Right lobe of liver (tissue), 6 donors: ENCODE measurements around the gene CUX1. TPM values are rescaled to one million over a fixed set of nuclear protein-coding genes. Genes with fewer than 3 reads are reported as not detected.

Experiments
- ATAC-seq, 4 donors: fragments of 200-7000 bp; cut with Tn5 transposase; one replicate each; pipeline ENCODE4 v1.9.1; 2020; ENCODE audit warnings: mild to moderate bottlenecking in 4 of 4, moderate library complexity in 4 of 4
- DNase-seq, 3 donors: peaks; one replicate each; pipeline ENCODE4 v3.0.0-alpha.2; 2020
- H3K27ac ChIP-seq, 3 donors: fragments of 200-600 bp; one replicate each; pipeline ENCODE4 v1.8.0; 2022
- H3K27me3 ChIP-seq, 2 donors: fragments of 200-600 bp; one replicate each; pipeline ENCODE4 v1.8.0; 2022
- H3K36me3 ChIP-seq, 4 donors: fragments of 200-600 bp; sonication (generic) in 1 of 4; one replicate each; pipeline versions ENCODE4 v1.5.1 to v1.8.0; 2017 to 2022; ENCODE audit warnings: control low read depth in 1 of 4
- H3K4me1 ChIP-seq, 4 donors: fragments of 200-600 bp; sonication (generic) in 1 of 4; one replicate each; pipeline versions ENCODE4 v1.5.1 to v1.8.0; 2017 to 2022; ENCODE audit warnings: control low read depth in 1 of 4
- H3K4me3 ChIP-seq, 3 donors: fragments of 200-600 bp; one replicate each; pipeline ENCODE4 v1.8.0; 2022
- H3K9me3 ChIP-seq, 4 donors: fragments of 200-600 bp; sonication (generic) in 1 of 4; one replicate each; pipeline versions ENCODE4 v1.5.1 to v1.8.0; 2017 to 2022; ENCODE audit warnings: control low read depth in 1 of 4
- CTCF ChIP-seq, 4 donors: fragments of 200-600 bp in 3 of 4; fragments of 450-650 bp in 1 of 4; IDR thresholded peaks; one replicate each; pipeline versions ENCODE4 v1.5.1 to v1.8.0; 2016 to 2022; ENCODE audit warnings: antibody characterized with exemption in 4 of 4, mild to moderate bottlenecking in 2 of 4
- POLR2A ChIP-seq: fragments of 450-650 bp; IDR thresholded peaks from one replicate; pipeline ENCODE4 v1.6.1; 2017; ENCODE audit warnings: antibody characterized with exemption, mild to moderate bottlenecking
- WGBS: methylation state at CpG from one replicate; pipeline ENCODE4 v1.1.6; 2018; ENCODE audit warnings: low coverage, low lambda C conversion rate; ENCODE audit not compliant: insufficient coverage; ENCODE audit errors: missing lambda C conversion rate; 5-methylcytosine and 5-hydroxymethylcytosine counted together
- intact Hi-C, 2 donors: fragments of 100-400 bp; cut with DNase I; formaldehyde crosslinking; loops; one replicate each; pipeline versions ENCODE4 v1.11.2 to v1.14.1; 2022
- total RNA-seq, 6 experiments: library from RNA; depleted of rRNA in 2 of 6; stranded (reverse); fragments of >200 nt in 2 of 6; fragmentation: NEBNext Ultra II Directional in 3 of 6; extraction: Animal tissue kit (Norgen Biotek cat#: 25700) in 3 of 6; gene quantifications; one replicate each; pipeline versions ENCODE4 v1.1.0 to v1.2.4, GENCODE V29; 2016 to 2023
- donor health status: DM: no; HTN: yes; CAD: no.
- donor health status: DM: no; HTN: no; CAD: no.
- donor health status: DM: no; HTN: no; CAD: no.
- donor health status: DM: no; HTN: yes; CAD: no.
- donor health status: DM: no; HTN: yes; CAD: no.

Gene CUX1
- total RNA-seq, 6 experiments from 2014 or later = 34.3 to 53.1 (median 40.6) TPM

- Histone ChIP-seq H3K36me3 (peaks cover 0 to 16% (median 6%) of the 10 kb centered on the region in 4 donors), H3K9me3 (no peaks in the 10 kb centered on the region), H3K4me1 (no peaks in the 10 kb centered on the region), H3K27ac (no peak overlapping the region), H3K27me3 (no peaks in the 10 kb centered on the region), H3K4me3 (no peak overlapping the region)
- ATAC-seq (peak in 1 of 4 donors; percentile 18), DNase-seq (no peak)
- TF ChIP-seq CTCF (IDR thresholded peaks at IDR 0.05) (no peak), POLR2A (no peak)
- intact Hi-C loops = no loop called here
- 98% methylated on average over 9 of the region's 15 CpGs for WGBS
These were observed 298.5 kb downstream of the CUX1 start for GRCh38 chr7:102115931-102116330.

- H3K27ac ChIP-seq = no peak overlapping the region
- H3K4me1 ChIP-seq = peaks cover 0 to 15% (median 5%) of the 10 kb centered on the region in 4 donors
- DNase-seq = no peak
- peaks cover 0 to 12% (median 2%) of the 10 kb centered on the region in 4 donors for H3K36me3 ChIP-seq
- no peaks in the 10 kb centered on the region for H3K9me3 ChIP-seq
- TF ChIP-seq CTCF (IDR thresholded peaks at IDR 0.05) = no peak
- TF ChIP-seq POLR2A = no peak
- intact Hi-C loops = no loop called here
- 83% methylated on average over 4 of the region's 6 CpGs for WGBS
- ATAC-seq = no peak
- H3K27me3 ChIP-seq = no peaks in the 10 kb centered on the region
- H3K4me3 ChIP-seq = no peak overlapping the region
These were observed 300.3 kb downstream of the CUX1 start for GRCh38 chr7:102117743-102118142.

- 78% methylated on average over 7 of the region's 14 CpGs for WGBS
- Histone ChIP-seq H3K4me3 (no peak overlapping the region), H3K36me3 (peaks cover 0 to 5% (median under 1%) of the 10 kb centered on the region in 4 donors), H3K27ac (no peak overlapping the region), H3K9me3 (no peaks in the 10 kb centered on the region), H3K4me1 (peaks cover 0 to 15% (median 5%) of the 10 kb centered on the region in 4 donors), H3K27me3 (no peaks in the 10 kb centered on the region)
- DNase-seq (no peak), ATAC-seq (no peak)
- intact Hi-C loops = no loop called here
- TF ChIP-seq POLR2A (no peak), CTCF (IDR thresholded peaks at IDR 0.05) (no peak)
These were observed 301.8 kb downstream of the CUX1 start for GRCh38 chr7:102119213-102119651.

GRCh38 chr7:102119925-102120324 is 302.5 kb downstream of the CUX1 start:
- Histone ChIP-seq H3K4me3 (no peak overlapping the region), H3K27ac (no peak overlapping the region), H3K4me1 (peaks cover 0 to 15% (median 5%) of the 10 kb centered on the region in 4 donors), H3K9me3 (no peaks in the 10 kb centered on the region), H3K36me3 (peaks cover 0 to 5% (median 0%) of the 10 kb centered on the region in 4 donors), H3K27me3 (no peaks in the 10 kb centered on the region)
- WGBS = 96% methylated on average over 7 of the region's 7 CpGs
- intact Hi-C loops = no loop called here
- ATAC-seq (no peak), DNase-seq (no peak)
- TF ChIP-seq POLR2A (no peak), CTCF (IDR thresholded peaks at IDR 0.05) (no peak)
